ENCODE results near the gene PTDSS2. TPM values are rescaled to one million over a fixed set of nuclear protein-coding genes. Genes with fewer than 3 reads are reported as not detected.

PTDSS2 gene
- total RNA-seq, 1 experiment from 2014 or later = 37.6 TPM

DNA sequence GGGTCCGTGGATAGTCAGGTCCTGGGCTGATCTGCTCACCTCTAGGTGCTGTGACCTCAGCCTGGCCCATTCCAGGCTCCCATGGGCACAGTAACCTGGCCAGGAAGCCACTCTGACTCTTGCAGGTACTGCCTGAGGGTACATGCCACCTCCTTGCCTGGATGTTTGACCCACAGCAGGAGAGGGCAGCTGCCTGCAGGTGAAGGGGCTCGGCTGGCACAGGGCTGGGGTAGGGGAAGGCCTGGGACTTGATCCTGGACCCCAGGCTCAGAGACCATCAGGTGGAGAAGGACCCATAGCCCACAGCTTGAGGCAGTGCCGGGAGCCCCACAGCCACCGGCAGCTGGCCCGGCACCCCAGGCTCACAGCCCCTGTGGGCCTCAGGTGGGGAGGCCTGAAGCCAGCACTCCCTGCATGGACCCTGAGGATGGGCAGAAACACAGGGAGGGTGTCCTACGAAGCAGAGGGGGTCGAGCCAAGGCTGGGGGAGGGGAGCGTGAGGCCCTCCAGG is 89.9 kb downstream of the PTDSS2 start:
- no TSS peak for BruUV-seq (replicated peaks)
- POLR2A ChIA-PET (ENCODE audit: low non-redundant PET) = no interaction called here
- H3K9me3 ChIP-seq (ENCODE audit: low read depth, low read length, poor library complexity, severe bottlenecking) = no peaks in the 10 kb centered on the region

More for the DNA sequence above, 89.9 kb downstream of the PTDSS2 start:
- intact Hi-C loops (cut with micrococcal nuclease; ENCODE audit: unreplicated experiment) = no loop called here
- CTCF ChIA-PET = no interaction called here
- Histone ChIP-seq H3K4me3 (ENCODE audit: low read depth, low read length, poor library complexity, severe bottlenecking) (no peak overlapping the region), H3K27me3 (replicated peaks; ENCODE audit: insufficient read depth, low read depth, low read length, poor library complexity) (no peaks in the 10 kb centered on the region), H3K36me3 (ENCODE audit: insufficient read depth, low read length, poor library complexity, severe bottlenecking) (no peaks in the 10 kb centered on the region), H3K27ac (ENCODE audit: low read depth, low read length, poor library complexity, severe bottlenecking) (no peak overlapping the region), H3K4me1 (ENCODE audit: insufficient read depth, low read length, poor library complexity, severe bottlenecking) (peaks cover 14% of the 10 kb centered on the region)
- no peak for DNase-seq (ENCODE audit: low spot score)
- TF ChIP-seq, protein P1, sequence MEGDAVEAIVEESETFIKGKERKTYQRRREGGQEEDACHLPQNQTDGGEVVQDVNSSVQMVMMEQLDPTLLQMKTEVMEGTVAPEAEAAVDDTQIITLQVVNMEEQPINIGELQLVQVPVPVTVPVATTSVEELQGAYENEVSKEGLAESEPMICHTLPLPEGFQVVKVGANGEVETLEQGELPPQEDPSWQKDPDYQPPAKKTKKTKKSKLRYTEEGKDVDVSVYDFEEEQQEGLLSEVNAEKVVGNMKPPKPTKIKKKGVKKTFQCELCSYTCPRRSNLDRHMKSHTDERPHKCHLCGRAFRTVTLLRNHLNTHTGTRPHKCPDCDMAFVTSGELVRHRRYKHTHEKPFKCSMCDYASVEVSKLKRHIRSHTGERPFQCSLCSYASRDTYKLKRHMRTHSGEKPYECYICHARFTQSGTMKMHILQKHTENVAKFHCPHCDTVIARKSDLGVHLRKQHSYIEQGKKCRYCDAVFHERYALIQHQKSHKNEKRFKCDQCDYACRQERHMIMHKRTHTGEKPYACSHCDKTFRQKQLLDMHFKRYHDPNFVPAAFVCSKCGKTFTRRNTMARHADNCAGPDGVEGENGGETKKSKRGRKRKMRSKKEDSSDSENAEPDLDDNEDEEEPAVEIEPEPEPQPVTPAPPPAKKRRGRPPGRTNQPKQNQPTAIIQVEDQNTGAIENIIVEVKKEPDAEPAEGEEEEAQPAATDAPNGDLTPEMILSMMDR (conservative IDR thresholded peaks at IDR 0.05; ENCODE audit: low read depth, low read length) = no peak

Other genes starting within 250 kb of the PTDSS2 start
- gene BET1L, start 242.9 kb upstream of the PTDSS2 start, total RNA-seq (2021) = 22.2 and 26.2 TPM in 2 replicates
- gene RIC8A, start 242.6 kb upstream of the PTDSS2 start, total RNA-seq (2021) = 78.2 and 88.2 TPM in 2 replicates
- gene SIRT3, start 213.9 kb upstream of the PTDSS2 start, total RNA-seq (2021) = 13.6 and 17.1 TPM in 2 replicates
- 195 and 199 TPM in 2 replicates for gene PSMD13, start 213.3 kb upstream of the PTDSS2 start, total RNA-seq (2021)
- gene NLRP6, start 171.9 kb upstream of the PTDSS2 start, total RNA-seq (2021) = not detected in 2 replicates
- gene PGGHG, start 161.2 kb upstream of the PTDSS2 start, total RNA-seq (2021) = 5.4 and 8.6 TPM in 2 replicates
- not detected in 2 replicates for gene IFITM5, start 150.8 kb upstream of the PTDSS2 start, total RNA-seq (2021)
- gene IFITM2, start 142.5 kb upstream of the PTDSS2 start, total RNA-seq (2021) = 23.3 and 25.5 TPM in 2 replicates
- gene IFITM1, start 136.2 kb upstream of the PTDSS2 start, total RNA-seq (2021) = 24.4 and 34.1 TPM in 2 replicates
- 87.6 and 99.8 TPM in 2 replicates for gene IFITM3, start 129.4 kb upstream of the PTDSS2 start, total RNA-seq (2021)
- 19.0 and 28.9 TPM in 2 replicates for gene B4GALNT4, start 80.8 kb upstream of the PTDSS2 start, total RNA-seq (2021)
- not detected in 2 replicates for gene PKP3, start 56.1 kb upstream of the PTDSS2 start, total RNA-seq (2021)
- 16.6 and 17.6 TPM in 2 replicates for gene SIGIRR, start 35.3 kb upstream of the PTDSS2 start, total RNA-seq (2021)
- gene ANO9, start 8.3 kb upstream of the PTDSS2 start, total RNA-seq (2021) = 0.26 TPM in 1 of 2 replicates, not detected in the other
- 94.6 and 95.4 TPM in 2 replicates for gene RNH1, start 57.0 kb downstream of the PTDSS2 start, total RNA-seq (2021)
- gene HRAS, start 85.3 kb downstream of the PTDSS2 start, total RNA-seq (2021) = 82.8 and 90.2 TPM in 2 replicates
- gene LRRC56, start 87.2 kb downstream of the PTDSS2 start, total RNA-seq (2021) = 2.1 and 2.5 TPM in 2 replicates
- gene LMNTD2, start 110.5 kb downstream of the PTDSS2 start, total RNA-seq (2021) = 1.1 and 1.7 TPM in 2 replicates
- 4.6 and 6.2 TPM in 2 replicates for gene RASSF7, start 110.7 kb downstream of the PTDSS2 start, total RNA-seq (2021)
- 40.2 and 43.0 TPM in 2 replicates for gene PHRF1, start 126.2 kb downstream of the PTDSS2 start, total RNA-seq (2021)
- 8.7 and 8.8 TPM in 2 replicates for gene IRF7, start 165.7 kb downstream of the PTDSS2 start, total RNA-seq (2021)
- gene CDHR5, start 174.7 kb downstream of the PTDSS2 start, total RNA-seq (2021) = not detected in 2 replicates
- gene SCT, start 176.9 kb downstream of the PTDSS2 start, total RNA-seq (2021) = 1.1 TPM in 1 of 2 replicates, not detected in the other
- 3.0 and 3.7 TPM in 2 replicates for gene DRD4, start 187.0 kb downstream of the PTDSS2 start, total RNA-seq (2021)
- gene DEAF1, start 244.9 kb downstream of the PTDSS2 start, total RNA-seq (2021) = 56.3 and 56.7 TPM in 2 replicates
- gene TMEM80, start 245.5 kb downstream of the PTDSS2 start, total RNA-seq (2021) = 13.6 and 17.6 TPM in 2 replicates

All from A673 (cell line).